Osteocyte (in vitro differentiated cells): Measurements from ENCODE around the gene ARID4A. TPM values are rescaled to one million over a fixed set of nuclear protein-coding genes. Genes with fewer than 3 reads are reported as not detected.

Experiments
- DNase-seq: peaks from one replicate; pipeline ENCODE4 v3.0.0; 2021; ENCODE audit warnings: mixed read lengths; ENCODE audit not compliant: unreplicated experiment; ENCODE audit errors: extremely low spot score
- H3K27ac Mint-ChIP-seq: one replicate; pipeline ENCODE4 v1.8.0; 2021; ENCODE audit warnings: mild to moderate bottlenecking, mixed read lengths; ENCODE audit not compliant: unreplicated experiment
- H3K27me3 Mint-ChIP-seq: one replicate; pipeline ENCODE4 v1.8.0; 2021; ENCODE audit warnings: mixed read lengths; ENCODE audit not compliant: unreplicated experiment
- H3K36me3 Mint-ChIP-seq: one replicate; pipeline ENCODE4 v1.8.0; 2021; ENCODE audit warnings: mixed read lengths; ENCODE audit not compliant: unreplicated experiment
- H3K4me1 Mint-ChIP-seq: one replicate; pipeline ENCODE4 v1.8.0; 2021; ENCODE audit warnings: mixed read lengths; ENCODE audit not compliant: unreplicated experiment
- H3K4me3 Mint-ChIP-seq: one replicate; pipeline ENCODE4 v1.8.0; 2021; ENCODE audit warnings: mild to moderate bottlenecking, moderate library complexity, mixed read lengths; ENCODE audit not compliant: unreplicated experiment
- H3K9me3 Mint-ChIP-seq: one replicate; pipeline ENCODE4 v1.8.0; 2021; ENCODE audit warnings: mixed read lengths; ENCODE audit not compliant: unreplicated experiment
- CTCF ChIP-seq: fragments of 200-600 bp; sonication (generic); IDR thresholded peaks from 2 replicates; pipeline ENCODE4 v1.5.0; 2021; ENCODE audit warnings: antibody characterized with exemption, mild to moderate bottlenecking, moderate library complexity
- total RNA-seq: library from RNA; stranded (reverse); gene quantifications from 2 replicates; pipeline ENCODE4 v1.2.1, GENCODE V29; 2021

The ARID4A gene
- total RNA-seq, 1 donor from 2014 or later, result 19.1 TPM

- H3K4me1 Mint-ChIP-seq, result peaks cover 37% of the 10 kb centered on the region
- H3K9me3 Mint-ChIP-seq, result no peaks in the 10 kb centered on the region
- DNase-seq, result no peak
- no peaks in the 10 kb centered on the region for H3K27me3 Mint-ChIP-seq
- peaks cover 48% of the 10 kb centered on the region for H3K36me3 Mint-ChIP-seq
- H3K27ac Mint-ChIP-seq, result no peak overlapping the region
- no peak overlapping the region for H3K4me3 Mint-ChIP-seq
- no peak for TF ChIP-seq CTCF
Measured at GRCh38 chr14:58291646-58292045, 6.7 kb upstream of the ARID4A start.

- no peak overlapping the region for H3K4me3 Mint-ChIP-seq
- no peak for DNase-seq
- no peak overlapping the region for H3K27ac Mint-ChIP-seq
- H3K9me3 Mint-ChIP-seq, result no peaks in the 10 kb centered on the region
- peaks cover 38% of the 10 kb centered on the region for H3K4me1 Mint-ChIP-seq
- H3K36me3 Mint-ChIP-seq, result peaks cover 47% of the 10 kb centered on the region
- no peak for TF ChIP-seq CTCF
- H3K27me3 Mint-ChIP-seq, result no peaks in the 10 kb centered on the region
Measured at GRCh38 chr14:58292187-58292586, 6.2 kb upstream of the ARID4A start.

- no peaks in the 10 kb centered on the region for H3K27me3 Mint-ChIP-seq
- no peak for TF ChIP-seq CTCF
Measured at GRCh38 chr14:58294201-58294600, 4.2 kb upstream of the ARID4A start.

GRCh38 chr14:58296726-58297125, 1.6 kb upstream of the ARID4A start:
- DNase-seq, result no peak
- Mint-ChIP-seq H3K36me3 (peaks cover 22% of the 10 kb centered on the region), H3K4me1 (peaks cover 36% of the 10 kb centered on the region), H3K4me3 (no peak overlapping the region), H3K9me3 (no peaks in the 10 kb centered on the region), H3K27me3 (no peaks in the 10 kb centered on the region), H3K27ac (no peak overlapping the region)
- no peak for TF ChIP-seq CTCF

More at GRCh38 chr14:58294201-58294600, 4.2 kb upstream of the ARID4A start:
- DNase-seq, result no peak
- Mint-ChIP-seq H3K9me3 (no peaks in the 10 kb centered on the region), H3K36me3 (peaks cover 32% of the 10 kb centered on the region), H3K4me3 (no peak overlapping the region), H3K27ac (no peak overlapping the region), H3K4me1 (peaks cover 30% of the 10 kb centered on the region)

- H3K9me3 Mint-ChIP-seq, result no peaks in the 10 kb centered on the region
- H3K4me1 Mint-ChIP-seq, result peaks cover 34% of the 10 kb centered on the region
- H3K36me3 Mint-ChIP-seq, result peaks cover 18% of the 10 kb centered on the region
- no peaks in the 10 kb centered on the region for H3K27me3 Mint-ChIP-seq
- TF ChIP-seq CTCF, result no peak
- H3K27ac Mint-ChIP-seq, result no peak overlapping the region
- no peak for DNase-seq
- H3K4me3 Mint-ChIP-seq, result no peak overlapping the region
Measured at GRCh38 chr14:58297412-58297761, 968 bp upstream of the ARID4A start.
